A549 (cell line): ENCODE results near the gene CDK5R1. TPM values are rescaled to one million over a fixed set of nuclear protein-coding genes. Genes with fewer than 3 reads are reported as not detected.

ENCODE experiments used
- ATAC-seq, 2 experiments: fragments of 200-7000 bp in 1 of 2; fragments of >200 bp in 1 of 2; cut with Nextera tagmentation in 1 of 2; cut with Tn5 transposase in 1 of 2; 3 replicates each; pipeline versions ENCODE4 v1.8.0 to v1.9.1; 2018 to 2020; ENCODE audit warnings: mild to moderate bottlenecking in 1 of 2, moderate library complexity in 1 of 2
- CTCF ChIA-PET: fragments of 300-600 bp; sonication (Branson Sonifier 250); formaldehyde crosslinking; extraction: SDS; loops from one replicate; lab custom pipeline; 2021; ENCODE audit warnings: antibody characterized with exemption, inconsistent platforms; lab: Yijun Ruan, JAX
- POLR2A ChIA-PET: fragments of 350-600 bp; formaldehyde crosslinking; extraction: SDS; loops from one replicate; lab custom pipeline; 2021; ENCODE audit warnings: antibody characterized with exemption, inconsistent platforms; lab: Yijun Ruan, JAX
- DNase-seq, 2 experiments: peaks; one replicate each; pipeline versions ENCODE4 v3.0.0 to v3.0.0-alpha.2; 2011 to 2016; ENCODE audit warnings: low read depth in 1 of 2, low spot score in 1 of 2
- FAIRE-seq: peaks from 2 replicates; lab custom pipeline; 2011; peaks lifted over from hg19 to GRCh38; lab: Jason Lieb, UNC
- H3K27ac ChIP-seq, 2 experiments: fragments of >200 bp; sonication (Bioruptor Twin); formaldehyde crosslinking; 3 replicates each; pipeline ENCODE4 v1.5.1; 2016 to 2017
- H3K4me1 ChIP-seq: fragments of >200 bp; sonication (Bioruptor Twin); formaldehyde crosslinking; 3 replicates; pipeline ENCODE4 v1.6.1; 2016
- H3K4me2 ChIP-seq: fragments of >200 bp; sonication (Bioruptor Twin); formaldehyde crosslinking; 3 replicates; pipeline ENCODE4 v1.6.1; 2016
- H3K4me3 ChIP-seq: fragments of >200 bp; sonication (Bioruptor Twin); formaldehyde crosslinking; 3 replicates; pipeline ENCODE4 v1.5.1; 2016
- H3K9me3 ChIP-seq: fragments of >200 bp; sonication (Bioruptor Twin); formaldehyde crosslinking; 3 replicates; pipeline ENCODE4 v1.6.1; 2016
- CEBPB ChIP-seq, 2 experiments: fragments of >200 bp in 1 of 2; sonication (Bioruptor Twin) in 1 of 2; formaldehyde crosslinking in 1 of 2; IDR thresholded peaks; 2 replicates each; pipeline ENCODE4 v1.6.1; 2012 to 2016
- CHD4 ChIP-seq: fragments of 200-600 bp; sonication (generic); IDR thresholded peaks from 2 replicates; pipeline ENCODE4 v1.6.1; 2016; ENCODE audit warnings: antibody characterized with exemption, mild to moderate bottlenecking, borderline replicate concordance
- EP300 ChIP-seq, 2 experiments: fragments of >200 bp; sonication (Bioruptor Twin); formaldehyde crosslinking; IDR thresholded peaks; 2 replicates in 1 of 2; 3 replicates in 1 of 2; pipeline ENCODE4 v1.6.1; 2016 to 2017
- FOSL2 ChIP-seq, 2 experiments: fragments of 450-650 bp in 1 of 2; fragments of >200 bp in 1 of 2; sonication (Bioruptor Twin) in 1 of 2; formaldehyde crosslinking; IDR thresholded peaks; 2 replicates each; pipeline versions ENCODE4 v1.5.0 to v1.6.1; 2016 to 2020; ENCODE audit warnings: mild to moderate bottlenecking in 1 of 2, moderate library complexity in 1 of 2
- JUN ChIP-seq, 2 experiments: fragments of >200 bp; sonication (Bioruptor Twin); formaldehyde crosslinking; IDR thresholded peaks; 2 replicates in 1 of 2; 3 replicates in 1 of 2; pipeline ENCODE4 v1.6.1; 2016 to 2017
- MAZ ChIP-seq: fragments of 150-350 bp; IDR thresholded peaks from 2 replicates; pipeline ENCODE4 v1.6.1; 2014; ENCODE audit warnings: antibody characterized with exemption, low read depth, low read length, borderline replicate concordance
- MYC ChIP-seq: IDR thresholded peaks from 2 replicates; pipeline ENCODE4 v1.6.1; 2012; ENCODE audit warnings: mild to moderate bottlenecking, inconsistent platforms, low read length, improper control_type of control experiment, borderline replicate concordance
- NFE2L2 ChIP-seq: fragments of 150-350 bp; conservative IDR thresholded peaks from 2 replicates; pipeline ENCODE4 v1.6.1; 2014; ENCODE audit warnings: low read length
- PHF8 ChIP-seq: fragments of 200-600 bp; sonication (generic); IDR thresholded peaks from 2 replicates; pipeline ENCODE4 v1.6.1; 2016; ENCODE audit warnings: low read depth, mild to moderate bottlenecking, antibody characterized with exemption, moderate library complexity, borderline replicate concordance
- POLR2AphosphoS2 ChIP-seq: conservative IDR thresholded peaks from 2 replicates; pipeline ENCODE4 v1.6.1; 2012; ENCODE audit warnings: low read length, improper control_type of control experiment, inconsistent platforms
- RAD21 ChIP-seq, 2 experiments: fragments of >200 bp in 1 of 2; sonication (Bioruptor Twin) in 1 of 2; formaldehyde crosslinking in 1 of 2; IDR thresholded peaks in 1 of 2; conservative IDR thresholded peaks in 1 of 2; 2 replicates in 1 of 2; 3 replicates in 1 of 2; pipeline ENCODE4 v1.6.1; 2012 to 2018; ENCODE audit warnings: inconsistent platforms in 1 of 2
- SMC3 ChIP-seq: fragments of >200 bp; sonication (Bioruptor Twin); formaldehyde crosslinking; IDR thresholded peaks from 3 replicates; pipeline ENCODE4 v1.6.1; 2018; ENCODE audit warnings: inconsistent platforms
- ZNF302 ChIP-seq: fragments of 250-450 bp; sonication (Bioruptor Pico); IDR thresholded peaks from 2 replicates; pipeline ENCODE4 v1.9.0; 2021; ENCODE audit warnings: inconsistent platforms, mild to moderate bottlenecking, moderate library complexity
- WGBS: methylation state at CpG from one replicate; pipeline ENCODE4 v1.1.6; 2017; ENCODE audit errors: missing lambda C conversion rate; 5-methylcytosine and 5-hydroxymethylcytosine counted together
- polyA plus RNA-seq, 4 experiments: library from polyadenylated mRNA; depleted of rRNA in 3 of 4; stranded (reverse); fragments of >200 nt; fragmentation: RNase III in 1 of 4; extraction: RNeasy Plus Mini Kit Qiagen cat#74134 plus additional on column Dnase treatment in 1 of 4; gene quantifications; 2 replicates in 3 of 4; 3 replicates in 1 of 4; pipeline ENCODE4 v1.2.3, GENCODE V29; 2011 to 2017
- TF ChIP-seq, protein P1 (sequence below): fragments of >200 bp; sonication (Bioruptor Twin); formaldehyde crosslinking; IDR thresholded peaks from 3 replicates; pipeline ENCODE4 v1.6.1; 2016
- TF ChIP-seq, protein P2 (sequence below): fragments of 200-600 bp; sonication (generic); IDR thresholded peaks from 2 replicates; pipeline ENCODE4 v1.6.1; 2016; ENCODE audit warnings: antibody characterized with exemption, mild to moderate bottlenecking, moderate library complexity
- TF ChIP-seq, protein P3 (sequence below): IDR thresholded peaks from 2 replicates; pipeline ENCODE4 v1.6.1; 2012
- TF ChIP-seq, protein P4 (sequence below): fragments of 250-450 bp; sonication (Bioruptor Pico); IDR thresholded peaks from 2 replicates; pipeline ENCODE4 v1.5.0; 2021; ENCODE audit warnings: mild to moderate bottlenecking, moderate library complexity, borderline replicate concordance
- TF ChIP-seq, protein P5 (sequence below): fragments of >200 bp; sonication (Bioruptor Twin); formaldehyde crosslinking; IDR thresholded peaks from 3 replicates; pipeline ENCODE4 v1.5.1; 2016
- TF ChIP-seq, protein P6 (sequence below): fragments of >200 bp; sonication (Bioruptor Twin); formaldehyde crosslinking; IDR thresholded peaks from 2 replicates; pipeline ENCODE4 v1.6.1; 2016
- TF ChIP-seq, protein P7 (sequence below): IDR thresholded peaks from 2 replicates; pipeline ENCODE4 v1.6.1; 2012

The CDK5R1 gene
- polyA plus RNA-seq, 2 of the 4 experiments (the other 2 are of a cell fraction): 0.93 to 2.8 TPM

DNA sequence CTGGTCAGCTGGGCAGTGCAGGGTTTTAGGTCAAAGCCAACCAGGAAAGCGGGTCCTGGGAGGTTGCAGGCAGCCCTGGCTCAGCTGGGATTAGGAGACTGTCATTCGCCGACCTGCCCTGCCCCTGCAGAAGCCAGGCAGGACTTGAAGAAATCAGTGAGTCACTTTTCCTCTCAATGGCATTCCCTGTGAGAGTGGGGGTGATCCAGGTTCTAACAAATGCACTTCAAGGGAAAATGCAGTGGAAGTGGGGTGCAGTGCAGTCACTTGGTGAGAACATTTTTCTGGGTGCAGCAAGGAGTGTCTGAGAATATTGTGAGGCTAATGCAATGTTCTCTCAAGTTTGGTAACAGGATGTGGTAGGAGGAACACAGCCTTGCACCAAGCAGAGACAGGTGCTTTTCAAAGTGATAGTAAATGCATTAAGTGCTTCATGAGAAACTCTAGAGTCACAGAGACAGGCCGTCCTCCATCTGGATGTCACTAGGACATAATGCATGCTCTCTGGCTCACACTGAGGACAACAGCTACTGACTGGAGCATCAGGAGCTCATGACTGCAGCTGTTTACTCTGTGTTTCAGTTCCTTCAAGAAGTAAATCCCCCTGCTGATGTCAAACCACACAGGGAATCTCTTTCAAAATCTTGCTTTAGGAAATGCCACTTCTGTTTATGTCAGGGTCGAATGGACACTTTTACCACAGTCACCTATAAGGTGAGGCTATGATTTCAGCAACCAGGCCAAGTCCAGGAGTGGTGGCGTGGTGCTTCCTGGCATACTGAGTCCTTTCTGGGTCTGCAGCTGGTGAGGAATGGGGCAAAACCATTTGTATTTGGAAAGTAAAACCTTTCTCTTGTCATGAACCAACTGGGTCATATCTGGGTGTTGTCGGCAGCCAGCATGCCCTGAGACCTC lies 16.7 kb downstream of the CDK5R1 start (continued):
- TF ChIP-seq, protein P1, sequence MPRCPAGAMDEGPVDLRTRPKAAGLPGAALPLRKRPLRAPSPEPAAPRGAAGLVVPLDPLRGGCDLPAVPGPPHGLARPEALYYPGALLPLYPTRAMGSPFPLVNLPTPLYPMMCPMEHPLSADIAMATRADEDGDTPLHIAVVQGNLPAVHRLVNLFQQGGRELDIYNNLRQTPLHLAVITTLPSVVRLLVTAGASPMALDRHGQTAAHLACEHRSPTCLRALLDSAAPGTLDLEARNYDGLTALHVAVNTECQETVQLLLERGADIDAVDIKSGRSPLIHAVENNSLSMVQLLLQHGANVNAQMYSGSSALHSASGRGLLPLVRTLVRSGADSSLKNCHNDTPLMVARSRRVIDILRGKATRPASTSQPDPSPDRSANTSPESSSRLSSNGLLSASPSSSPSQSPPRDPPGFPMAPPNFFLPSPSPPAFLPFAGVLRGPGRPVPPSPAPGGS: no peak

DNA sequence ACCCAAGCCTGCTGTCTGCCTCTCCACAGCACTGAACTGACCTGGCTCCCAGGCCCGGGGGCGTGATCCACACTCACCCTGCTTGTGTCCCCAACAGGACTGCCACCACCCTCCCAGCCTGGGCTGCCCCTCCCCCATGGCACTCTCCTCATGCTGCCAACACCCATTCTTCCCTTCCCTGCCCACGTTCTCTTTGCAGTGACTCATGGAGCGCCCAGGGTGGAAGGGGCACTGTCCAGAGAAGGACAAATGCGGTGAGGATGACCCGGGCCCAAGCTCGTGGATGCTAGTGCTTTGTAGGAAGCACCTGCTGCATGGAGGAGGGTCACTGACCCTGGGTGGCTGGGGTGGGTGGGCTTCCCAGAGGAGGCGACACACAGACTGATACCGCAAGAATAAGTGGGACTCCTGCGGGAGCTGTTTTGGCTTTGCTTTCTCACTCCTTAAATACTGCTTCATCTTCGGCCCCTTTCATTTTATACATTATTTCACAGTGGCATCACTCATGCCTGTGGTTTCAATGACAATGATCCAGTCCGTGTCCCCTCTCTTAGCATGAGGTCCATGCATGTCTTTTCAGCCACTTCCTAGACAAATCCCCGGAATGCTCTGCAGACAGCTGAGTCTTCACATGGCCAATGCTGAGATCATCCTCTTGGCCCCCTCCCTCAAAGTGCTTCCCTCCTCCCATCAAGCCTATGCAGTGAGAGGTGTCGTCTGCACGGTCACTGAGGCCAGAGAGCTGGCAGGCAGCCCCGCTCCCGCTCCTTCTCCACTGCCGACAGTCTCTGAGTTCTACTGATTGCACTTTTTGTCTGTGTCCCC lies 17.6 kb downstream of the CDK5R1 start:
- TF ChIP-seq, protein P2, sequence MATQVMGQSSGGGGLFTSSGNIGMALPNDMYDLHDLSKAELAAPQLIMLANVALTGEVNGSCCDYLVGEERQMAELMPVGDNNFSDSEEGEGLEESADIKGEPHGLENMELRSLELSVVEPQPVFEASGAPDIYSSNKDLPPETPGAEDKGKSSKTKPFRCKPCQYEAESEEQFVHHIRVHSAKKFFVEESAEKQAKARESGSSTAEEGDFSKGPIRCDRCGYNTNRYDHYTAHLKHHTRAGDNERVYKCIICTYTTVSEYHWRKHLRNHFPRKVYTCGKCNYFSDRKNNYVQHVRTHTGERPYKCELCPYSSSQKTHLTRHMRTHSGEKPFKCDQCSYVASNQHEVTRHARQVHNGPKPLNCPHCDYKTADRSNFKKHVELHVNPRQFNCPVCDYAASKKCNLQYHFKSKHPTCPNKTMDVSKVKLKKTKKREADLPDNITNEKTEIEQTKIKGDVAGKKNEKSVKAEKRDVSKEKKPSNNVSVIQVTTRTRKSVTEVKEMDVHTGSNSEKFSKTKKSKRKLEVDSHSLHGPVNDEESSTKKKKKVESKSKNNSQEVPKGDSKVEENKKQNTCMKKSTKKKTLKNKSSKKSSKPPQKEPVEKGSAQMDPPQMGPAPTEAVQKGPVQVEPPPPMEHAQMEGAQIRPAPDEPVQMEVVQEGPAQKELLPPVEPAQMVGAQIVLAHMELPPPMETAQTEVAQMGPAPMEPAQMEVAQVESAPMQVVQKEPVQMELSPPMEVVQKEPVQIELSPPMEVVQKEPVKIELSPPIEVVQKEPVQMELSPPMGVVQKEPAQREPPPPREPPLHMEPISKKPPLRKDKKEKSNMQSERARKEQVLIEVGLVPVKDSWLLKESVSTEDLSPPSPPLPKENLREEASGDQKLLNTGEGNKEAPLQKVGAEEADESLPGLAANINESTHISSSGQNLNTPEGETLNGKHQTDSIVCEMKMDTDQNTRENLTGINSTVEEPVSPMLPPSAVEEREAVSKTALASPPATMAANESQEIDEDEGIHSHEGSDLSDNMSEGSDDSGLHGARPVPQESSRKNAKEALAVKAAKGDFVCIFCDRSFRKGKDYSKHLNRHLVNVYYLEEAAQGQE: no peak
- TF ChIP-seq NFE2L2 (no peak), CEBPB (IDR thresholded peaks at IDR 0.05) (no peak), JUN (IDR thresholded peaks at IDR 0.05) (no peak), FOSL2 (IDR thresholded peaks at IDR 0.05) (no peak), FOSL2 (CRISPR knock-in tag; IDR thresholded peaks at IDR 0.05) (no peak), MYC (no peak), ZNF302 (CRISPR knock-in tag) (no peak), POLR2AphosphoS2 (no peak), CHD4 (no peak), MAZ (no peak), SMC3 (no peak), PHF8 (no peak), EP300 (IDR thresholded peaks at IDR 0.05) (no peak), RAD21 (conservative IDR thresholded peaks at IDR 0.05 in 1 of 2, IDR thresholded peaks at IDR 0.05 in 1 of 2) (no peak)
- TF ChIP-seq, protein P3, sequence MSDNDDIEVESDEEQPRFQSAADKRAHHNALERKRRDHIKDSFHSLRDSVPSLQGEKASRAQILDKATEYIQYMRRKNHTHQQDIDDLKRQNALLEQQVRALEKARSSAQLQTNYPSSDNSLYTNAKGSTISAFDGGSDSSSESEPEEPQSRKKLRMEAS: no peak
- TF ChIP-seq, protein P4, sequence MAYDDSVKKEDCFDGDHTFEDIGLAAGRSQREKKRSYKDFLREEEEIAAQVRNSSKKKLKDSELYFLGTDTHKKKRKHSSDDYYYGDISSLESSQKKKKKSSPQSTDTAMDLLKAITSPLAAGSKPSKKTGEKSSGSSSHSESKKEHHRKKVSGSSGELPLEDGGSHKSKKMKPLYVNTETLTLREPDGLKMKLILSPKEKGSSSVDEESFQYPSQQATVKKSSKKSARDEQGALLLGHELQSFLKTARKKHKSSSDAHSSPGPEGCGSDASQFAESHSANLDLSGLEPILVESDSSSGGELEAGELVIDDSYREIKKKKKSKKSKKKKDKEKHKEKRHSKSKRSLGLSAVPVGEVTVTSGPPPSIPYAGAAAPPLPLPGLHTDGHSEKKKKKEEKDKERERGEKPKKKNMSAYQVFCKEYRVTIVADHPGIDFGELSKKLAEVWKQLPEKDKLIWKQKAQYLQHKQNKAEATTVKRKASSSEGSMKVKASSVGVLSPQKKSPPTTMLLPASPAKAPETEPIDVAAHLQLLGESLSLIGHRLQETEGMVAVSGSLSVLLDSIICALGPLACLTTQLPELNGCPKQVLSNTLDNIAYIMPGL (CRISPR knock-in tag): no peak
- TF ChIP-seq, protein P5, sequence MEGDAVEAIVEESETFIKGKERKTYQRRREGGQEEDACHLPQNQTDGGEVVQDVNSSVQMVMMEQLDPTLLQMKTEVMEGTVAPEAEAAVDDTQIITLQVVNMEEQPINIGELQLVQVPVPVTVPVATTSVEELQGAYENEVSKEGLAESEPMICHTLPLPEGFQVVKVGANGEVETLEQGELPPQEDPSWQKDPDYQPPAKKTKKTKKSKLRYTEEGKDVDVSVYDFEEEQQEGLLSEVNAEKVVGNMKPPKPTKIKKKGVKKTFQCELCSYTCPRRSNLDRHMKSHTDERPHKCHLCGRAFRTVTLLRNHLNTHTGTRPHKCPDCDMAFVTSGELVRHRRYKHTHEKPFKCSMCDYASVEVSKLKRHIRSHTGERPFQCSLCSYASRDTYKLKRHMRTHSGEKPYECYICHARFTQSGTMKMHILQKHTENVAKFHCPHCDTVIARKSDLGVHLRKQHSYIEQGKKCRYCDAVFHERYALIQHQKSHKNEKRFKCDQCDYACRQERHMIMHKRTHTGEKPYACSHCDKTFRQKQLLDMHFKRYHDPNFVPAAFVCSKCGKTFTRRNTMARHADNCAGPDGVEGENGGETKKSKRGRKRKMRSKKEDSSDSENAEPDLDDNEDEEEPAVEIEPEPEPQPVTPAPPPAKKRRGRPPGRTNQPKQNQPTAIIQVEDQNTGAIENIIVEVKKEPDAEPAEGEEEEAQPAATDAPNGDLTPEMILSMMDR: no peak
- TF ChIP-seq, protein P1: no peak
- TF ChIP-seq, protein P6, sequence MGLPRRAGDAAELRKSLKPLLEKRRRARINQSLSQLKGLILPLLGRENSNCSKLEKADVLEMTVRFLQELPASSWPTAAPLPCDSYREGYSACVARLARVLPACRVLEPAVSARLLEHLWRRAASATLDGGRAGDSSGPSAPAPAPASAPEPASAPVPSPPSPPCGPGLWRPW: no peak
- TF ChIP-seq, protein P7, sequence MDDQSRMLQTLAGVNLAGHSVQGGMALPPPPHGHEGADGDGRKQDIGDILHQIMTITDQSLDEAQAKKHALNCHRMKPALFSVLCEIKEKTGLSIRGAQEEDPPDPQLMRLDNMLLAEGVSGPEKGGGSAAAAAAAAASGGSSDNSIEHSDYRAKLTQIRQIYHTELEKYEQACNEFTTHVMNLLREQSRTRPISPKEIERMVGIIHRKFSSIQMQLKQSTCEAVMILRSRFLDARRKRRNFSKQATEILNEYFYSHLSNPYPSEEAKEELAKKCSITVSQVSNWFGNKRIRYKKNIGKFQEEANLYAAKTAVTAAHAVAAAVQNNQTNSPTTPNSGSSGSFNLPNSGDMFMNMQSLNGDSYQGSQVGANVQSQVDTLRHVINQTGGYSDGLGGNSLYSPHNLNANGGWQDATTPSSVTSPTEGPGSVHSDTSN: no peak
- peaks cover 14% of the 10 kb centered on the region for H3K4me1 ChIP-seq
- H3K4me2 ChIP-seq: peak overlapping the region; percentile 18; the same call in 1 of the 3 replicates
- no peak overlapping the region for H3K4me3 ChIP-seq
- 67% methylated on average over 18 of the region's 18 CpGs for WGBS
- DNase-seq (no peak), FAIRE-seq (no peak), ATAC-seq (peak; percentile 26 to 49; a peak in 4 of 6 replicates)
- H3K27ac ChIP-seq: no peak overlapping the region
- H3K9me3 ChIP-seq: no peaks in the 10 kb centered on the region
- CTCF ChIA-PET: interaction anchor here (0.6 kb wide), 2 partner anchors 598 to 768 kb away, joined by 4 read pairs; no protein-coding TSS in a partner anchor
- POLR2A ChIA-PET: no interaction called here
